NK-92 treated with Interleukin-12 subunit alpha and Interleukin-12 subunit beta, amount 100 ng/mL, for 24 hours (cell line): ENCODE results near the gene UBE2B.

Experiments
- DNase-seq: peaks from one replicate; lab custom pipeline; 2025; lab: John Stamatoyannopoulos, UW

Gene UBE2B

GRCh38 chr5:134437340-134437846 is 66.0 kb downstream of the UBE2B start:
- DNase-seq = no peak

GRCh38 chr5:134437847-134438581 is 66.6 kb downstream of the UBE2B start:
- DNase-seq = no peak

DNA sequence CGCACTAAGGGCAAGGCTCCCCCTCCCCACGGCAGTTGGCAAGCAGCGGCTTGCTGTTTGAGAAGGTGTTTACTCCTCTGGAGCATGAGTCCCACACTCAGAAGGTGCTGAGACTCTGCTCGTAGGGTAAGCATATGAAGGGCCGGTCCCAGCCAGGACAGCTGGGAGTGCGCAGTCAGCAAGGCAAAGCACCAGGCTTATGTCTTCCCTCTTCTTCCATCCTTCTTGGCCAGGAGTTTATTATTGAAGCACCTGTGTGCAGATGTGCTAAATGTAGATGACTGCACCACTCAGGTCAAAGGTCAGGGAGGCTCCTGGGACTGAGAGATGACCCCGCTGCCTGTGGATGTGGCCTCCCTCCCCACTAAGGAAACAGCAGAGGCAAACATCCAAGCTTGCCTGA is 67.4 kb downstream of the UBE2B start:
- no peak for DNase-seq

DNA sequence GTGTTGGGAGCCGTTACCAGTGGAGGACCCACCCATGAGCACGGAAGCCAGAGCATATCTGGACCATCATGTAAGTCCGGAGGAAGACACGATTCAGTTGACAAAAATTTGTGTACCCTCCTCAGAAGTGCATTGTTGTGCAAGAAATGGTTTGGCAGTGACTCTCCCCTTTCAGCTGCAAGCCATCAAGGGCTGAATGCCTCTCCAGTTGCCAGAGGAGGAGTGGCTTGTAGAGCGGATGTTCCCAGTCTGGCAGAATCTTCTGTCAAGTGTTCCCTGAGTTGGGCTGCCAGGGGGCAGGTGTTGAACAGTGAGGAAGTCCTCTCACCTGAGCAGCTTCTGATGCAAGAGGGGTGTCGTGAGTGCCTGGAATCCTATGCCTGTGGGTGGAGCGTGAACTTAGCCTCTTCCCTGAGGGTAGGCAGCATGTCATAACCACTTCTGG is 67.9 kb downstream of the UBE2B start:
- DNase-seq = no peak

GRCh38 chr5:134440201-134440755 is 68.9 kb downstream of the UBE2B start:
- no peak for DNase-seq
